Adrenal gland (tissue), 5 donors: ENCODE data around the gene KIRREL3.

Experiments
- CTCF ChIP-seq, 6 experiments: fragments of 450-650 bp in 4 of 6; fragments of 200-600 bp in 2 of 6; sonication (generic) in 1 of 6; IDR thresholded peaks; 1 replicate in 5 of 6; 2 replicates in 1 of 6; pipeline versions ENCODE4 v1.5.1 to v1.8.0; 2016 to 2021; ENCODE audit warnings: antibody characterized with exemption in 6 of 6, mild to moderate bottlenecking in 2 of 6, moderate library complexity in 1 of 6
- POLR2A ChIP-seq, 2 donors: fragments of 450-650 bp; IDR thresholded peaks; one replicate each; pipeline ENCODE4 v1.6.1; 2017; ENCODE audit warnings: antibody characterized with exemption in 2 of 2, mild to moderate bottlenecking in 2 of 2, moderate library complexity in 1 of 2
- donor health status: DM: no; HTN: no; CAD: no.

- TF ChIP-seq CTCF (IDR thresholded peaks at IDR 0.05): no peak
- TF ChIP-seq POLR2A (IDR thresholded peaks at IDR 0.05): no peak
These were observed 580.5 kb downstream of the KIRREL3 start for GRCh38 chr11:126419801-126420697.
